GM18909 (cell line): ENCODE measurements around the gene RSPH1.

Experiments used
- ATAC-seq: cut with Tn5 transposase; IDR thresholded peaks from one replicate; pipeline ENCODE4 v1.9.1; 2021; ENCODE audit warnings: mild to moderate bottlenecking; ENCODE audit not compliant: unreplicated experiment, poor library complexity

RSPH1 gene

GRCh38 chr21:42515708-42516502 lies 19.9 kb upstream of the RSPH1 start:
- ATAC-seq, result no peak

GRCh38 chr21:42514883-42515228 lies 18.8 kb upstream of the RSPH1 start:
- ATAC-seq, result no peak

GRCh38 chr21:42513985-42514882 lies 18.2 kb upstream of the RSPH1 start:
- ATAC-seq, result peak; percentile 44

GRCh38 chr21:42513151-42513984 lies 17.3 kb upstream of the RSPH1 start, which contains the start of gene SLC37A1:
Gene SLC37A1, plus strand, starts transcription at chr21:42513852. Its CDS starts 4,603 bp downstream, at chr21:42518455.
- peak; percentile 59 for ATAC-seq

- no peak for ATAC-seq
Observed at GRCh38 chr21:42512346-42513034, 16.5 kb upstream of the RSPH1 start.

GRCh38 chr21:42509244-42509643 lies 13.2 kb upstream of the RSPH1 start:
- no peak for ATAC-seq

- ATAC-seq, result no peak
Observed at GRCh38 chr21:42508371-42508770, 12.3 kb upstream of the RSPH1 start.

- ATAC-seq, result no peak
Observed at GRCh38 chr21:42507418-42507817, 11.4 kb upstream of the RSPH1 start.

- ATAC-seq, result peak; percentile 92
Observed at GRCh38 chr21:42505090-42505726, 9.2 kb upstream of the RSPH1 start.

GRCh38 chr21:42503711-42504110 lies 7.7 kb upstream of the RSPH1 start:
- no peak for ATAC-seq

- ATAC-seq, result no peak
Observed at GRCh38 chr21:42500736-42501135, 4.7 kb upstream of the RSPH1 start.

- ATAC-seq, result no peak
Observed at GRCh38 chr21:42500225-42500624, 4.2 kb upstream of the RSPH1 start.

GRCh38 chr21:42499444-42500112 lies 3.6 kb upstream of the RSPH1 start:
- ATAC-seq, result no peak

GRCh38 chr21:42498012-42498411 lies 2.0 kb upstream of the RSPH1 start:
- no peak for ATAC-seq

- ATAC-seq, result no peak
Observed at GRCh38 chr21:42496839-42497202, 797 bp upstream of the RSPH1 start.

GRCh38 chr21:42495765-42496119 lies 282 bp downstream of the RSPH1 start:
- no peak for ATAC-seq

GRCh38 chr21:42495027-42495426 lies 997 bp downstream of the RSPH1 start:
- no peak for ATAC-seq

- no peak for ATAC-seq
Observed at GRCh38 chr21:42493109-42494060, 2.6 kb downstream of the RSPH1 start.
